ENCODE data around the gene MAPRE3.
"Not testable (repeated sequence)": the region's sequence is repeated elsewhere in the genome, so short reads cannot be mapped to it uniquely, and the experiment has no call there.

The MAPRE3 gene

GRCh38 chr2:26970244-26970927, at the start of gene MAPRE3:
Gene MAPRE3, plus strand, starts transcription at chr2:26970637. Its CDS starts 51,582 bp downstream, at chr2:27022219.
- DNase-seq: peak; percentile 8 to 93 (median 79)

GRCh38 chr2:26921323-26921722, 49.1 kb upstream of the MAPRE3 start:
- peak in 1 of 51 donors; percentile 45 for DNase-seq

GRCh38 chr2:26922405-26923188, 47.8 kb upstream of the MAPRE3 start:
- DNase-seq: peak in 38 of 51 donors; percentile 17 to 85 (median 54)

- DNase-seq: not testable (repeated sequence)
Observed at GRCh38 chr2:26923189-26923466, 47.3 kb upstream of the MAPRE3 start.

GRCh38 chr2:26924731-26925099, 45.7 kb upstream of the MAPRE3 start:
- no peak for DNase-seq

- no peak for DNase-seq
Observed at GRCh38 chr2:26925100-26925791, 45.2 kb upstream of the MAPRE3 start.

GRCh38 chr2:26927221-26927620, 43.2 kb upstream of the MAPRE3 start:
- no peak for DNase-seq

- DNase-seq: no peak
Observed at GRCh38 chr2:26932974-26933373, 37.5 kb upstream of the MAPRE3 start.

- peak in 2 of 51 donors; percentile 14 to 22 for DNase-seq
Observed at GRCh38 chr2:26933431-26934334, 36.8 kb upstream of the MAPRE3 start.

GRCh38 chr2:26934335-26934724, 36.1 kb upstream of the MAPRE3 start:
- DNase-seq: no peak

- DNase-seq: no peak
Observed at GRCh38 chr2:26934985-26935384, 35.5 kb upstream of the MAPRE3 start.

- no peak for DNase-seq
Observed at GRCh38 chr2:26936855-26937254, 33.6 kb upstream of the MAPRE3 start.

- DNase-seq: no peak
Observed at GRCh38 chr2:26938399-26939118, 31.9 kb upstream of the MAPRE3 start.

- no peak for DNase-seq
Observed at GRCh38 chr2:26940001-26940400, 30.4 kb upstream of the MAPRE3 start.

- DNase-seq: no peak
Observed at GRCh38 chr2:26941486-26941885, 29.0 kb upstream of the MAPRE3 start.

- DNase-seq: peak in 43 of 51 donors; percentile 7 to 80 (median 52)
Observed at GRCh38 chr2:26942543-26943295, 27.7 kb upstream of the MAPRE3 start.

GRCh38 chr2:26945991-26946750, 24.3 kb upstream of the MAPRE3 start:
- peak in 3 of 51 donors; percentile 25 to 43 (median 26) for DNase-seq

GRCh38 chr2:26946841-26947784, 23.3 kb upstream of the MAPRE3 start:
- DNase-seq: peak in 9 of 51 donors; percentile 8 to 36 (median 19)

Data from hypothalamus (tissue), 51 donors.